Thoracic aorta (tissue), 2 donors: ENCODE data around the gene CXCL12. TPM values are rescaled to one million over a fixed set of nuclear protein-coding genes. Genes with fewer than 3 reads are reported as not detected.

Source experiments
- ATAC-seq: fragments of 150-250 bp; one replicate; pipeline ENCODE4 v1.8.0; 2017; ENCODE audit warnings: low read depth; ENCODE audit not compliant: insufficient number of reproducible peaks, low FRiP score
- DNase-seq: peaks from one replicate; pipeline ENCODE4 v3.0.0-alpha.2; 2020; ENCODE audit warnings: low spot score
- H3K27ac ChIP-seq, 2 donors: fragments of 200-600 bp; sonication (generic); 1 replicate in 1 of 2; 2 replicates in 1 of 2; pipeline ENCODE4 v1.5.1; 2016; ENCODE audit warnings: mild to moderate bottlenecking in 2 of 2, moderate library complexity in 2 of 2
- H3K27me3 ChIP-seq: fragments of 200-600 bp; sonication (generic); replicated peaks from 2 replicates; pipeline ENCODE4 v1.6.0; 2016; ENCODE audit warnings: mild to moderate bottlenecking; ENCODE audit not compliant: insufficient read depth
- H3K36me3 ChIP-seq: fragments of 200-600 bp; sonication (generic); one replicate; pipeline ENCODE4 v1.5.1; 2016
- H3K4me1 ChIP-seq, 2 donors: fragments of 200-600 bp; sonication (generic); 1 replicate in 1 of 2; 2 replicates in 1 of 2; pipeline versions ENCODE4 v1.5.1 to v1.6.0; 2016; ENCODE audit warnings: low read depth in 2 of 2, mild to moderate bottlenecking in 1 of 2; ENCODE audit not compliant: control insufficient read depth in 1 of 2
- H3K4me3 ChIP-seq: fragments of 200-600 bp; sonication (generic); 2 replicates; pipeline ENCODE4 v1.5.1; 2016; ENCODE audit warnings: mild to moderate bottlenecking
- H3K9me3 ChIP-seq: fragments of 200-600 bp; sonication (generic); 2 replicates; pipeline ENCODE4 v1.5.1; 2016
- CTCF ChIP-seq: fragments of 200-600 bp; sonication (generic); IDR thresholded peaks from one replicate; pipeline ENCODE4 v1.5.1; 2019; ENCODE audit warnings: antibody characterized with exemption
- total RNA-seq, 2 donors: library from RNA; depleted of rRNA; stranded (reverse); fragments of >200 nt; gene quantifications; one replicate each; pipeline versions ENCODE4 v1.1.0 to v1.2.3, GENCODE V29; 2016

The CXCL12 gene
- total RNA-seq, 2 donors from 2014 or later: 149 to 169 TPM

DNA sequence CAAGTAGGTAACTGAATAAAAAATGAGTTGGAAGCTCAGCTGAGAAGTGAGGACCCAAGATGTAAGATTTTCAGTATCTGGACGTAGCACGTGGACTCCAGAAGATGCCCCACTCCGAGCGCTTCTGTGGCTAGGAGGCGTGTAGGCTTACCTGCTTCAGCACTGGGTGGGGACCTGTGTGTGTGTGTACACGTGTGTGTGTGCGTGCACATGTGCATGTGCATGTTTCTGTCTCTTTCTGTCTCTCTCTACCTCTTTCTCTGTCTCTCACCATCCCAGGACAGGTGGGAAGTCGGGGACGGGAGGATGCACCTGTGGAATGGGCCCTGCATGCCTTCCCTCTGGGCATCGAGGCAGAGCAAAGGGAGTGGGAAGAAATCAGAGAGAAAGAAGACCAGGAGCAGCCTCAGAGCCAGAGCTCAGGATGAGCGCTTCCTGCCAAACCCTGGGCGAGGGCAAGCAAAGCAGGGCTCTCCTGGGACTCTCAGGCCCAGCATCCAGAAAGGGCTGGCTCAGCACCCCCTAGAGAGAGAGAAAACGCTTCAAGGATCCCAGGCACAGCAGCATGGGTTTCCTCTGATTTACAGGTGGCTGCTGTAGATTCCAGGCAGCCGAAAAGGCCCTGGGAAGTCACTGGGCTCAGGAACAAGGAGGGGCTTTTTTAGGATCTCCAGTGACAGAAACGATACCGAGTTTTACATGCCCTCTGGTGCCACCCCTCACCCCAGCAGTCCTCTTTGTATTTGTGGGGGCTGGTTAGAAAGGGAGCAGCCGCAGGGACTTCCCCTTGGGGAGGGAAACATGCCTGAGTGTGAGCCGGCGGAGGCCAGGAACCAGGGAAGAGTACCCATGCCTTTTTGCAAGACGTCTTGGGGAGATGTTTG, 28.5 kb downstream of the CXCL12 start:
- ATAC-seq (no peak), DNase-seq (no peak)
- Histone ChIP-seq H3K27me3 (no peaks in the 10 kb centered on the region), H3K4me1 (no peaks in the 10 kb centered on the region), H3K4me3 (no peak overlapping the region), H3K36me3 (no peaks in the 10 kb centered on the region), H3K27ac (no peak overlapping the region), H3K9me3 (no peaks in the 10 kb centered on the region)
- no peak for TF ChIP-seq CTCF

GRCh38 chr10:44355630-44356029, 29.3 kb downstream of the CXCL12 start:
- Histone ChIP-seq H3K27ac (no peak overlapping the region), H3K36me3 (no peaks in the 10 kb centered on the region), H3K9me3 (no peaks in the 10 kb centered on the region), H3K27me3 (no peaks in the 10 kb centered on the region), H3K4me3 (no peak overlapping the region), H3K4me1 (no peaks in the 10 kb centered on the region)
- TF ChIP-seq CTCF: no peak
- ATAC-seq (no peak), DNase-seq (no peak)

GRCh38 chr10:44354771-44355170, 30.1 kb downstream of the CXCL12 start:
- ATAC-seq (no peak), DNase-seq (no peak)
- no peaks in the 10 kb centered on the region for H3K9me3 ChIP-seq
- no peaks in the 10 kb centered on the region for H3K27me3 ChIP-seq
- H3K4me1 ChIP-seq: no peaks in the 10 kb centered on the region
- no peaks in the 10 kb centered on the region for H3K36me3 ChIP-seq
- H3K4me3 ChIP-seq: no peak overlapping the region
- TF ChIP-seq CTCF: no peak
- no peak overlapping the region for H3K27ac ChIP-seq

DNA sequence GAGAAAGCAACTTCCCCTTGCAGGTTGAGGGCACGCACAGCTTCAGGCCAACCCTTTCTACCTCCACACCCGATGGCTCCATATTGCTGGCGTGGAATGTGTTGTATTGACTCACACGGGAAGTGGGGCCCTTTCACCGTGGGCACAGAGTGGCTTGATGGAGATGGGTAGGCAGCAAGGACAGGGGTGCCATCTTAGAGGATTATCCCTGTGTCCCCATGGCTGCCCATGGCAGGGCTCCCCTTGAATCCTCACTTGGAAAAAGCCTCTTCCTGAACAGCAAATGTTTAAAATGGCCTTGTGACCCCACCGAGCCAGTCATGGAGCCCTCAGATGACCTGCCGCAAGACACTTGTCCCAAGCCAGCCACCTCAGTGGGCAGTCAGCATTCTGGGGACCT, 31.2 kb downstream of the CXCL12 start:
- no peak overlapping the region for H3K27ac ChIP-seq
- ATAC-seq: no peak
- no peaks in the 10 kb centered on the region for H3K9me3 ChIP-seq
- H3K36me3 ChIP-seq: no peaks in the 10 kb centered on the region
- no peaks in the 10 kb centered on the region for H3K4me1 ChIP-seq
- TF ChIP-seq CTCF: no peak
- no peak overlapping the region for H3K4me3 ChIP-seq
- H3K27me3 ChIP-seq: no peaks in the 10 kb centered on the region
- DNase-seq: no peak

DNA sequence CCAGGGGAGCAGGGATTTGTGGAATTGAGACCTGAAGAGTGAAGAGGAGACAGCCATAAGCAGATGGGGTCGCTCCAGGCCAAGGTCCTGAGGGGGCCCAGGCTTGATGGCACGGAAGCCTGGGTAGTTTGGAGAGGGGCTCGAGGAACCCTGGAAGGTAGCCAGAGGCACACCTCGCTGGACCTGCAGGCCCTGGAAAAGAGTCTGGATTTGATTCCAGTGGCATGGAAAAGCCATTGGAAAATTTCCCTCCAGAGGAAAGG, 31.8 kb downstream of the CXCL12 start:
- H3K27me3 ChIP-seq: no peaks in the 10 kb centered on the region
- no peaks in the 10 kb centered on the region for H3K9me3 ChIP-seq
- TF ChIP-seq CTCF: no peak
- no peak overlapping the region for H3K27ac ChIP-seq
- H3K36me3 ChIP-seq: no peaks in the 10 kb centered on the region
- DNase-seq (no peak), ATAC-seq (no peak)
- H3K4me1 ChIP-seq: no peaks in the 10 kb centered on the region
- no peak overlapping the region for H3K4me3 ChIP-seq
